Ishikawa (cell line): Measurements from ENCODE around the gene SPPL2C.
A peak's percentile ranks its signal among the peaks of the same experiment; 100 is the strongest.

Source experiments
- CEBPB ChIP-seq: IDR thresholded peaks from 2 replicates; pipeline ENCODE4 v1.6.1; 2012
- CREB1 ChIP-seq: IDR thresholded peaks from 2 replicates; pipeline ENCODE4 v1.6.1; 2012; ENCODE audit warnings: low read depth
- EGR1 ChIP-seq: IDR thresholded peaks from 2 replicates; pipeline ENCODE4 v1.6.1; 2012
- EP300 ChIP-seq: IDR thresholded peaks from 2 replicates; pipeline ENCODE4 v1.6.1; 2012; ENCODE audit warnings: borderline replicate concordance
- FOXM1 ChIP-seq: IDR thresholded peaks from 2 replicates; pipeline ENCODE4 v1.6.1; 2012; ENCODE audit warnings: low read depth, borderline replicate concordance
- NFIC ChIP-seq: IDR thresholded peaks from 2 replicates; pipeline ENCODE4 v1.6.1; 2012
- RAD21 ChIP-seq: IDR thresholded peaks from 2 replicates; pipeline ENCODE4 v1.6.1; 2012; ENCODE audit warnings: low read depth
- TAF1 ChIP-seq: IDR thresholded peaks from 2 replicates; pipeline ENCODE4 v1.6.1; 2012; ENCODE audit warnings: low read depth, mild to moderate bottlenecking
- TCF12 ChIP-seq: IDR thresholded peaks from 2 replicates; pipeline ENCODE4 v1.6.1; 2012; ENCODE audit warnings: low read depth
- TEAD4 ChIP-seq: IDR thresholded peaks from 2 replicates; pipeline ENCODE4 v1.6.1; 2012
- USF1 ChIP-seq: IDR thresholded peaks from 2 replicates; pipeline ENCODE4 v1.6.1; 2012
- YY1 ChIP-seq: IDR thresholded peaks from 2 replicates; pipeline ENCODE4 v1.6.1; 2012; ENCODE audit warnings: low read depth
- ZBTB7A ChIP-seq: IDR thresholded peaks from 2 replicates; pipeline ENCODE4 v1.6.1; 2012; ENCODE audit warnings: low read depth
- TF ChIP-seq, protein P1 (sequence below): IDR thresholded peaks from 2 replicates; pipeline ENCODE4 v1.6.1; 2012
- TF ChIP-seq, protein P2 (sequence below): IDR thresholded peaks from 2 replicates; pipeline ENCODE4 v1.6.1; 2012; ENCODE audit warnings: low read depth, mild to moderate bottlenecking

SPPL2C gene

GRCh38 chr17:45857977-45858708 is 13.5 kb downstream of the SPPL2C start:
- TF ChIP-seq EGR1 (no peak), RAD21 (0 out of 2 replicates have a peak, but pooled peaks have one; percentile 5), FOXM1 (no peak), EP300 (no peak), NFIC (no peak), TAF1 (no peak), TCF12 (no peak), ZBTB7A (no peak), YY1 (no peak), CREB1 (no peak), USF1 (no peak), TEAD4 (peak; percentile 96), CEBPB (no peak)
- TF ChIP-seq, protein P1, sequence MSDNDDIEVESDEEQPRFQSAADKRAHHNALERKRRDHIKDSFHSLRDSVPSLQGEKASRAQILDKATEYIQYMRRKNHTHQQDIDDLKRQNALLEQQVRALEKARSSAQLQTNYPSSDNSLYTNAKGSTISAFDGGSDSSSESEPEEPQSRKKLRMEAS = no peak; the same call in 1 of the 2 replicates
- TF ChIP-seq, protein P2, sequence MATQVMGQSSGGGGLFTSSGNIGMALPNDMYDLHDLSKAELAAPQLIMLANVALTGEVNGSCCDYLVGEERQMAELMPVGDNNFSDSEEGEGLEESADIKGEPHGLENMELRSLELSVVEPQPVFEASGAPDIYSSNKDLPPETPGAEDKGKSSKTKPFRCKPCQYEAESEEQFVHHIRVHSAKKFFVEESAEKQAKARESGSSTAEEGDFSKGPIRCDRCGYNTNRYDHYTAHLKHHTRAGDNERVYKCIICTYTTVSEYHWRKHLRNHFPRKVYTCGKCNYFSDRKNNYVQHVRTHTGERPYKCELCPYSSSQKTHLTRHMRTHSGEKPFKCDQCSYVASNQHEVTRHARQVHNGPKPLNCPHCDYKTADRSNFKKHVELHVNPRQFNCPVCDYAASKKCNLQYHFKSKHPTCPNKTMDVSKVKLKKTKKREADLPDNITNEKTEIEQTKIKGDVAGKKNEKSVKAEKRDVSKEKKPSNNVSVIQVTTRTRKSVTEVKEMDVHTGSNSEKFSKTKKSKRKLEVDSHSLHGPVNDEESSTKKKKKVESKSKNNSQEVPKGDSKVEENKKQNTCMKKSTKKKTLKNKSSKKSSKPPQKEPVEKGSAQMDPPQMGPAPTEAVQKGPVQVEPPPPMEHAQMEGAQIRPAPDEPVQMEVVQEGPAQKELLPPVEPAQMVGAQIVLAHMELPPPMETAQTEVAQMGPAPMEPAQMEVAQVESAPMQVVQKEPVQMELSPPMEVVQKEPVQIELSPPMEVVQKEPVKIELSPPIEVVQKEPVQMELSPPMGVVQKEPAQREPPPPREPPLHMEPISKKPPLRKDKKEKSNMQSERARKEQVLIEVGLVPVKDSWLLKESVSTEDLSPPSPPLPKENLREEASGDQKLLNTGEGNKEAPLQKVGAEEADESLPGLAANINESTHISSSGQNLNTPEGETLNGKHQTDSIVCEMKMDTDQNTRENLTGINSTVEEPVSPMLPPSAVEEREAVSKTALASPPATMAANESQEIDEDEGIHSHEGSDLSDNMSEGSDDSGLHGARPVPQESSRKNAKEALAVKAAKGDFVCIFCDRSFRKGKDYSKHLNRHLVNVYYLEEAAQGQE = peak; percentile 98

GRCh38 chr17:45861165-45861564 is 16.5 kb downstream of the SPPL2C start:
- TF ChIP-seq ZBTB7A = no peak

DNA sequence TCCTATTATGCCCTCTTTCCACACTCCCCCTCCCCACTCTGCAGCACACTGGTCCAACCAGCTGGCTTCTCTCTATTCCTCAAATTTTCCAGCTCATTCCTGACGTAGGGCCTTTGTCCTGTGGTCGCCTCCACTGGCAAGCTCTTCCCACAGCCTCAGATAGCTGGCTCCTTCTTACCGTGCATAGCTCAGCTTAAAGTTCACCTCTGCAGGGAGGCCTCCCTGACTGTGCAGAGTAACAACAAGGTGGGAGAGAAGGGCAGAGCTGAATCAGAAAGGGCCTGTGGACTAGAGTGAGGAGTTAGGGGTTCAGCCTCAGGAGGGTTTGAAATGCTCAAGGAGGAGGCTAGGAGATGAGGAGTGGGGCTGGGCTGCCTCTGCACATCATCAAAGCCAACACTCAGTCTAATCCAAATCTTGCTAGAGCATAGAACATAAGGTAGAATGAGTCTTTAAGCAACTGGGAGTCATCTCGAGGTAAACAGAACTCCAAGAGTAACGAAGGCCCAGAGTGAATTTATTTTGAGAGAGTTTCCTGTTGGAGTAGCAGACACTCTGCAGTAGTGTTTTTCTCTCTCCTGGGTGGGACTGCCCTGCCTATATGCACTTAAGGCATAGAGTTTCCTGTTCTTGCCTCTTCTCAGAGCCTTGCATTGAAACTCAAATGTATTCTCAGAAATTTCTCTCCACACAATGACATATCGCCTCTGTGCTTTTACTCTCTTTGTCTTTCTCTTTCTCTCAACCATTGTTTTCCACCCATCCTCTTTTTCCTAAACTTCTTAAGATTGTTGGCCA is 19.4 kb downstream of the SPPL2C start:
- no peak for TF ChIP-seq USF1
- TF ChIP-seq ZBTB7A = no peak
- no peak for TF ChIP-seq RAD21
- no peak for TF ChIP-seq EGR1
- TF ChIP-seq, protein P1 = no peak
- TF ChIP-seq NFIC = no peak
- no peak for TF ChIP-seq TCF12
- no peak for TF ChIP-seq EP300
- TF ChIP-seq TAF1 = no peak
- no peak for TF ChIP-seq CREB1
- no peak for TF ChIP-seq FOXM1
- TF ChIP-seq, protein P2 = no peak
- no peak for TF ChIP-seq YY1
- TF ChIP-seq TEAD4 = no peak
- no peak for TF ChIP-seq CEBPB

- TF ChIP-seq ZBTB7A (no peak), TAF1 (no peak), FOXM1 (no peak), EP300 (no peak), TCF12 (no peak), TEAD4 (no peak), RAD21 (no peak), USF1 (no peak), NFIC (no peak)
- TF ChIP-seq, protein P2 = no peak
These were observed 22.5 kb downstream of the SPPL2C start for GRCh38 chr17:45867171-45867570.
